Vagina (tissue), 2 donors: ENCODE results near the gene CXCR2. TPM values are rescaled to one million over a fixed set of nuclear protein-coding genes. Genes with fewer than 3 reads are reported as not detected.

Experiments used
- DNase-seq, 2 donors: peaks; one replicate each; pipeline ENCODE4 v3.0.0-alpha.2; 2017; ENCODE audit errors: extremely low spot score in 2 of 2
- H3K27ac ChIP-seq: fragments of 200-600 bp; sonication (generic); one replicate; pipeline ENCODE4 v1.5.1; 2019
- H3K27me3 ChIP-seq: fragments of 200-600 bp; sonication (generic); one replicate; pipeline ENCODE4 v1.5.1; 2019
- H3K36me3 ChIP-seq, 2 donors: fragments of 200-600 bp; sonication (generic); one replicate each; pipeline ENCODE4 v1.5.1; 2017 to 2019
- H3K4me1 ChIP-seq: fragments of 200-600 bp; sonication (generic); one replicate; pipeline ENCODE4 v1.5.1; 2019
- H3K4me3 ChIP-seq, 2 donors: fragments of 200-600 bp; sonication (generic); 1 replicate in 1 of 2; 2 replicates in 1 of 2; pipeline ENCODE4 v1.5.1; 2016 to 2019
- H3K9me3 ChIP-seq: fragments of 200-600 bp; sonication (generic); one replicate; pipeline ENCODE4 v1.5.1; 2019
- POLR2A ChIP-seq, 2 donors: fragments of 450-650 bp; IDR thresholded peaks; one replicate each; pipeline ENCODE4 v1.6.1; 2017; ENCODE audit warnings: antibody characterized with exemption in 2 of 2, mild to moderate bottlenecking in 2 of 2, moderate library complexity in 2 of 2
- POLR2AphosphoS5 ChIP-seq, 2 donors: sonication (generic); formaldehyde crosslinking; IDR thresholded peaks; one replicate each; pipeline ENCODE4 v1.9.0; 2017; ENCODE audit warnings: antibody characterized with exemption in 2 of 2, mild to moderate bottlenecking in 2 of 2, low read depth in 1 of 2; ENCODE audit not compliant: insufficient read depth in 1 of 2
- intact Hi-C: fragments of 100-400 bp; cut with DNase I; formaldehyde crosslinking; loops from one replicate; pipeline ENCODE4 v1.15.1; 2023
- total RNA-seq: library from RNA; depleted of rRNA; stranded (reverse); fragments of >200 nt; gene quantifications from one replicate; pipeline ENCODE4 v1.2.3, GENCODE V29; 2016
- TF ChIP-seq, protein P1 (sequence below), 3 experiments: fragments of 450-650 bp in 2 of 3; fragments of 200-600 bp in 1 of 3; sonication (generic) in 1 of 3; IDR thresholded peaks; one replicate each; pipeline ENCODE4 v1.5.1; 2017 to 2019; ENCODE audit warnings: antibody characterized with exemption in 3 of 3, mild to moderate bottlenecking in 2 of 3, moderate library complexity in 2 of 3

Gene CXCR2
- total RNA-seq, 1 donor from 2014 or later: 6.4 TPM

DNA sequence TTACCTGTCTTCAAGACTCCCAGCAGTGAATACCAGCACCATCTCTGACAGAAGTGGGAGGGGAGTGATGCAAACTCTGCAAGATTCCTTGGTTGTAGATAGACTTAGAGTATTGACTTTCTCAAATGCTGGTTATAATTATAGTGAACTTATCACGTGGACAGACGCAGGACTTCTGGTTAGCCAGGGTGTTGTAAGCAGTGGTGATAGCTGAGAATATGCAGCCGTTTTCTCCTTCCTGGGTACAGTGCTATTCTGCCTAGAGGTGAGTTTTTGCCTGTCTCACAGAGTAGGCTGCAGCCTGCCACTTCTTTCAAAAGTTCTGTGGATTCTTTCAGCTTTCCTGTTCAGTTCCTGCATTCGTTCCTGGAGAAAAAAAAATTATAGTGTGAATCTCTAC lies 733 bp upstream of the CXCR2 start:
- TF ChIP-seq, protein P1, sequence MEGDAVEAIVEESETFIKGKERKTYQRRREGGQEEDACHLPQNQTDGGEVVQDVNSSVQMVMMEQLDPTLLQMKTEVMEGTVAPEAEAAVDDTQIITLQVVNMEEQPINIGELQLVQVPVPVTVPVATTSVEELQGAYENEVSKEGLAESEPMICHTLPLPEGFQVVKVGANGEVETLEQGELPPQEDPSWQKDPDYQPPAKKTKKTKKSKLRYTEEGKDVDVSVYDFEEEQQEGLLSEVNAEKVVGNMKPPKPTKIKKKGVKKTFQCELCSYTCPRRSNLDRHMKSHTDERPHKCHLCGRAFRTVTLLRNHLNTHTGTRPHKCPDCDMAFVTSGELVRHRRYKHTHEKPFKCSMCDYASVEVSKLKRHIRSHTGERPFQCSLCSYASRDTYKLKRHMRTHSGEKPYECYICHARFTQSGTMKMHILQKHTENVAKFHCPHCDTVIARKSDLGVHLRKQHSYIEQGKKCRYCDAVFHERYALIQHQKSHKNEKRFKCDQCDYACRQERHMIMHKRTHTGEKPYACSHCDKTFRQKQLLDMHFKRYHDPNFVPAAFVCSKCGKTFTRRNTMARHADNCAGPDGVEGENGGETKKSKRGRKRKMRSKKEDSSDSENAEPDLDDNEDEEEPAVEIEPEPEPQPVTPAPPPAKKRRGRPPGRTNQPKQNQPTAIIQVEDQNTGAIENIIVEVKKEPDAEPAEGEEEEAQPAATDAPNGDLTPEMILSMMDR (IDR thresholded peaks at IDR 0.05): no peak
- no peak for TF ChIP-seq POLR2AphosphoS5 (IDR thresholded peaks at IDR 0.05; ENCODE audit: insufficient read depth in 1 of 2, low read depth in 1 of 2)
- intact Hi-C loops: no loop called here
- no peak overlapping the region for H3K4me3 ChIP-seq
- peaks cover 13% of the 10 kb centered on the region for H3K4me1 ChIP-seq
- peaks cover 4% of the 10 kb centered on the region for H3K9me3 ChIP-seq
- no peaks in the 10 kb centered on the region for H3K27me3 ChIP-seq
- H3K36me3 ChIP-seq: no peaks in the 10 kb centered on the region
- H3K27ac ChIP-seq: no peak overlapping the region
- DNase-seq: peak in 1 of 2 donors; percentile 64

DNA sequence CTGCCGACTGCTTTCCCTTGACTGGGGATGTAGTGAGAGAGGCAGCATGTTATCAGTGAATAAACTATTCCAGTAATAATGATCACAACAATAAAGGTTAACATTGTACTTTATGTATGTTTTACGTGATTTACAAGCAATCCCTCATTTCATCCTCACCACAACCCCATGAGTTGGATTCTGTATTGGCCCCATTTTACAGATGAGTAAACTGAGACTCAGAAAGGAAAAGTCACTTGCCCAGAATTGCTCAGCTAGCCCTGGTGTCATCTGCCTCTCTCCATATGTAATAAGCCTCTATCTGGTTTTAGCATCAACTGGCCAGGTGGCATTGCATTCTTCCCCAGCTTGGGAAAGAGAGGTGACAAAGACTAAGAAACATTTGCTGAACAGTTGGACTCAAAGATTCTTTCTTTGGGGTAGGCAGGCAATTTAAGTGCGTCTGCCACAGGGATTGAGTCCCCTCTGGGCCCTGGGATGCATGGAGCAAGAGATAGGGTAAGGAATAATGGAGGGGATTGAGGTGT lies 2.2 kb downstream of the CXCR2 start:
- intact Hi-C loops: no loop called here
- Histone ChIP-seq H3K36me3 (no peaks in the 10 kb centered on the region), H3K9me3 (no peaks in the 10 kb centered on the region), H3K27me3 (no peaks in the 10 kb centered on the region), H3K27ac (no peak overlapping the region), H3K4me1 (peaks cover 19% of the 10 kb centered on the region), H3K4me3 (no peak overlapping the region)
- DNase-seq: no peak
- TF ChIP-seq POLR2AphosphoS5 (IDR thresholded peaks at IDR 0.05; ENCODE audit: insufficient read depth in 1 of 2, low read depth in 1 of 2): no peak
- no peak for TF ChIP-seq POLR2A (IDR thresholded peaks at IDR 0.05)
- TF ChIP-seq, protein P1 (IDR thresholded peaks at IDR 0.05): no peak

DNA sequence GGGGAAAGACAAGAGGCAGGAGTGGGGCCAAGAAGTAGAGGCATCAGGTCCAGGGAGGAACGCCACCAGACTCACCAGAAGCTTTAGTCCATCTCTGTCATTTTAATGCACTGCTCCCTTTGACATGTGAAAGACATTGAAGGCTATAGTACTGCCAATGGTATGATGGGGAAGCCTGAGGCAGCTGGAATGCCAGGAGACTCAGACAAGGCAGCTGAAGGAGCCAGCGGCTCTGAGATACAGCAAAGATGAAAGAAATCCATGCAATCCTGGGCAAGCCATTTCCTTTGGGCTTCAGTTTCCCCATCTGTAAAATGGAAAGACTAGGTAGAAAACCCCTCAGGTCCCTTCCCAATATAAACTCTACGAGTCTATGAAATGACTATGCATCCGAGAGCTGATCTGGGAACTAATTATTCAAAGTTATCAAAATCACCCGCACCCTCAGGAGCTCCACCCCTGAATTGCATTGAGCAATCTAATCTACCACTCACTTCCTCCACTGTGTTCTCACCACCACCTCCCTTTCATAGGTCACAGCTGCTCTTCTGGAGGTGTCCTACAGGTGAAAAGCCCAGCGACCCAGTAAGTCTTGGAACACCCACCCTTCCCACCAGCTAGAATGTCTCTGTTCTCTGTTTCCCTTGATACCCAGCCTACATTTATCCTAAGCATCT lies 3.1 kb downstream of the CXCR2 start:
- H3K9me3 ChIP-seq: no peaks in the 10 kb centered on the region
- TF ChIP-seq POLR2AphosphoS5 (IDR thresholded peaks at IDR 0.05; ENCODE audit: insufficient read depth in 1 of 2, low read depth in 1 of 2): no peak
- TF ChIP-seq, protein P1 (IDR thresholded peaks at IDR 0.05): no peak
- no peak for TF ChIP-seq POLR2A (IDR thresholded peaks at IDR 0.05)
- H3K4me3 ChIP-seq: peak overlapping the region in 1 of 2 donors; percentile 22
- no peaks in the 10 kb centered on the region for H3K36me3 ChIP-seq
- DNase-seq: no peak
- intact Hi-C loops: no loop called here
- H3K4me1 ChIP-seq: peaks cover 19% of the 10 kb centered on the region
- H3K27ac ChIP-seq: peak overlapping the region; percentile 53
- H3K27me3 ChIP-seq: no peaks in the 10 kb centered on the region

DNA sequence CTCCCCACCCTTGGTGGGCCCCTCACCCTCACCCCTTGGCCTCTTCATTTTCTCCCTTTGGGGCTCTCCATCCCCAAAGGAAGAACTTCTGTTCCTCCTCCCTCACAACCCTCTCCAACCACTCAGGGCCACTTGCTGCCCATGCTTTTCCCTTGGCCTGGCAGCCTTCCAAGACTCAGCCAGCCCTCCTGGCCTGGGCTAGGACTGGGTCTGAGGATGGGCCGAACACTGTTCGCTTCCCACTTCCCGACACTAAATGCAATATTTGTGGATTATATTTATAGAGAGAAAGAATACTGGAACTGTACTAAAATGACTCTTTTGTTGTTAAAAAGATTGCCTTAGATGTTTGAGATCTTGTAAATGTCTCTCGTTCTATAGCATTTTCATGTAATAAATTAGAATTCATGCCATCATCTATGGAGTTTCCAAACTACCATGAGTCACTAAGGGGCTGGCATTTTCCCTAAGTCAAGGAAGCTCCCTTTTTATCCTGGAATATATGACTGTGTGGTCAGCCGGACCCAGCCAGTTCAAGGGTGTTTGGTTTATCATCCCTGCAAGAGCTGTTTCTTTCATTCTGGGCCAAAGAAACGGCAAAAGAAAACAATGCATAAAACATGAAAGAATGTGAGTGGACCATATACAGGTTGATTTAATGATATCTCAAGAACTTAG lies 3.8 kb downstream of the CXCR2 start:
- Histone ChIP-seq H3K27ac (peak overlapping the region; percentile 53), H3K27me3 (no peaks in the 10 kb centered on the region), H3K36me3 (no peaks in the 10 kb centered on the region), H3K4me1 (peaks cover 19% of the 10 kb centered on the region), H3K9me3 (no peaks in the 10 kb centered on the region), H3K4me3 (peak overlapping the region in 1 of 2 donors; percentile 22)
- no peak for TF ChIP-seq POLR2A (IDR thresholded peaks at IDR 0.05)
- TF ChIP-seq POLR2AphosphoS5 (IDR thresholded peaks at IDR 0.05; ENCODE audit: insufficient read depth in 1 of 2, low read depth in 1 of 2): no peak
- TF ChIP-seq, protein P1 (IDR thresholded peaks at IDR 0.05): no peak
- intact Hi-C loops: no loop called here
- DNase-seq: no peak

DNA sequence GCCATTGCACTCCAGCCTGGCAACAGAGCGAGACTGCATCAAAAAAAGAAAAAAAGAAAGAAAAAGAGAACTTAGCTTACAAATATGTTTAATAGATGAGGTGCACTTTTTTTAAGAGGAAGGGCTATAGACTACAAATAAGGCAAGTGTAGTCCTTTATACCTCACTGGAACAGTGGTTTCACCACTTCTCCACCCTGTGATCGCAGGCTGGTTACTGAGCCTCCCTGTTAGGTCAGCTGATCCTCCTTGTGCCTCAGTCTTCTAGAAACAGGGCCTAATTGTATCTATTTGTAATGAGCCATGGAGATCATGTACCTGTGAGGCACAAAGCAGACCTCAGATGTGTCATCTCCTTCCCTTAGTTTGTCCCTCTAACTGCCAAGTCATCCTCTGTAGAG lies 4.5 kb downstream of the CXCR2 start:
- no peak overlapping the region for H3K4me3 ChIP-seq
- no peaks in the 10 kb centered on the region for H3K27me3 ChIP-seq
- H3K27ac ChIP-seq: no peak overlapping the region
- H3K4me1 ChIP-seq: peaks cover 19% of the 10 kb centered on the region
- intact Hi-C loops: no loop called here
- DNase-seq: no peak
- no peaks in the 10 kb centered on the region for H3K36me3 ChIP-seq
- no peaks in the 10 kb centered on the region for H3K9me3 ChIP-seq
- TF ChIP-seq, protein P1 (IDR thresholded peaks at IDR 0.05): no peak
- no peak for TF ChIP-seq POLR2A (IDR thresholded peaks at IDR 0.05)
- no peak for TF ChIP-seq POLR2AphosphoS5 (IDR thresholded peaks at IDR 0.05; ENCODE audit: insufficient read depth in 1 of 2, low read depth in 1 of 2)
